Measurements from ENCODE around the gene RPIA.
"Not testable (repeated sequence)": the region's sequence is repeated elsewhere in the genome, so short reads cannot be mapped to it uniquely, and the experiment has no call there.

GRCh38 chr2:88796523-88796922 lies 105.0 kb downstream of the RPIA start:
- TF ChIP-seq CTCF (IDR thresholded peaks at IDR 0.05; ENCODE audit: low read depth, low read length, missing input control); EGR1 (IDR thresholded peaks at IDR 0.05; ENCODE audit: low read depth in 2 of 2); RAD21 (IDR thresholded peaks at IDR 0.05): not testable (repeated sequence)

Data from liver (tissue), 3 donors.